GM12873 (cell line): ENCODE data around the gene GRB10.

Source experiments
- TF ChIP-seq, protein P1 (sequence below): IDR thresholded peaks from 2 replicates; pipeline ENCODE4 v1.5.1; 2012; ENCODE audit warnings: low read depth, mild to moderate bottlenecking, moderate library complexity, low read length, control low read depth; ENCODE audit not compliant: insufficient read depth; ENCODE audit errors: missing control alignments

Gene GRB10

GRCh38 chr7:50766106-50766848 lies 16.4 kb downstream of the GRB10 start:
- TF ChIP-seq, protein P1, sequence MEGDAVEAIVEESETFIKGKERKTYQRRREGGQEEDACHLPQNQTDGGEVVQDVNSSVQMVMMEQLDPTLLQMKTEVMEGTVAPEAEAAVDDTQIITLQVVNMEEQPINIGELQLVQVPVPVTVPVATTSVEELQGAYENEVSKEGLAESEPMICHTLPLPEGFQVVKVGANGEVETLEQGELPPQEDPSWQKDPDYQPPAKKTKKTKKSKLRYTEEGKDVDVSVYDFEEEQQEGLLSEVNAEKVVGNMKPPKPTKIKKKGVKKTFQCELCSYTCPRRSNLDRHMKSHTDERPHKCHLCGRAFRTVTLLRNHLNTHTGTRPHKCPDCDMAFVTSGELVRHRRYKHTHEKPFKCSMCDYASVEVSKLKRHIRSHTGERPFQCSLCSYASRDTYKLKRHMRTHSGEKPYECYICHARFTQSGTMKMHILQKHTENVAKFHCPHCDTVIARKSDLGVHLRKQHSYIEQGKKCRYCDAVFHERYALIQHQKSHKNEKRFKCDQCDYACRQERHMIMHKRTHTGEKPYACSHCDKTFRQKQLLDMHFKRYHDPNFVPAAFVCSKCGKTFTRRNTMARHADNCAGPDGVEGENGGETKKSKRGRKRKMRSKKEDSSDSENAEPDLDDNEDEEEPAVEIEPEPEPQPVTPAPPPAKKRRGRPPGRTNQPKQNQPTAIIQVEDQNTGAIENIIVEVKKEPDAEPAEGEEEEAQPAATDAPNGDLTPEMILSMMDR: no peak

- TF ChIP-seq, protein P1: no peak
Measured at GRCh38 chr7:50762337-50762736, 20.4 kb downstream of the GRB10 start.

DNA sequence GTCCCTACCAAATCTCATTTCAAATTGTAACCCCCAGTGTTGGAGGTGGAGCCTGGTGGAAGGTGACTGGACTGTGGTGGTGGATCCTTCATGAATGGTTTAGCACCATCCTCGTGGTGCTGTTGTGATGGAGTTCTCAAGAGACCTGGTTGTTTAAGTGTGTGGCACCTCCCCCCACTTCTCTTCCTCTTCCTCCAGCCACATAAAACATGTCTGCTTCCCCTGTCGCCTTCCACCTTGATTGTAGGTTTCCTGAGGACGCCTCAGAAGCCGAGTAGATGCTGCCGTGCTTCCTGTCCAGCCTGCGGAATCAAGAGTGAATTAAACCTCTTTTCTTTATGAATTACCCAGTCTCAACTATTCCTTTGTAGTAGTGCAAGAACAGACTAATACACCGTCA lies 21.0 kb downstream of the GRB10 start:
- TF ChIP-seq, protein P1: no peak

GRCh38 chr7:50757703-50758390 lies 24.8 kb downstream of the GRB10 start:
- TF ChIP-seq, protein P1: no peak

DNA sequence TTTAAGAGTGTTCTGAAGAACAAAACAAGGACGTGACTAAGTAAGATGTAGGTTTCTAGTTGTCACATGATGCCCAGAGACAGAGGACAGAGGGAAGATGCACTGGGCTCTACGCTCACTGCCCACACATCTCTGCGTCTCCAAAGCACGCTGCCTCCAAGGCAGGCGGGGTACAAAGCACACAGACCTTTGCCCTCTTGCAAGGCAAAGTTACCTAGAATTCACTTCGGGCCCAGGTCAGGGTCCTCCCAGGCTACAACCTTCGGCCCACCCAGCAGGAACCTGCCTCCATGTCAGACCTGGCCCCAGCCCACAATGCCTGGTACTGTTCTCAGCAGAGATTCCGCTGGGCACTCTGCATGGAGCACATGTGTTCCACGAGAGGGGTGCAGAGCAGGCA lies 26.5 kb downstream of the GRB10 start:
- TF ChIP-seq, protein P1: no peak

DNA sequence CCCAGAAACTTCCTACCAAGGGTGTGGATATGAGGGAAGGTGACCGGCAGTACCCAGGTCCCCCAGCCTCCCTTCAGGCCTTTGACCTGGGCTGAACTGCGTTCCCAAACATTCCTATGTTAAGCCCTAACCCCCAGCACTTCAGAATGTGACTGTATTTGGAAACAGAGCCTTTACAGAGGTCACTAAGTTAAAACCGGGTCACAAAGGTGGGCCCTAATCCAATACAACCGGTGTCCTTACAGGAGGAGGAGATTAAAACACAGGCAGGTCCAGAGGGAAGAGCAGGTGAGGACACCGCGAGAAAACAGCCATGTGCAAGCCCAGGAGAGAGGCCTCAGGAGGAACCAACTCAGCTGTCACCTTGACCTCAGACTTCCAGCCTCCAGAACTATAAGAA lies 28.0 kb downstream of the GRB10 start:
- TF ChIP-seq, protein P1: no peak

DNA sequence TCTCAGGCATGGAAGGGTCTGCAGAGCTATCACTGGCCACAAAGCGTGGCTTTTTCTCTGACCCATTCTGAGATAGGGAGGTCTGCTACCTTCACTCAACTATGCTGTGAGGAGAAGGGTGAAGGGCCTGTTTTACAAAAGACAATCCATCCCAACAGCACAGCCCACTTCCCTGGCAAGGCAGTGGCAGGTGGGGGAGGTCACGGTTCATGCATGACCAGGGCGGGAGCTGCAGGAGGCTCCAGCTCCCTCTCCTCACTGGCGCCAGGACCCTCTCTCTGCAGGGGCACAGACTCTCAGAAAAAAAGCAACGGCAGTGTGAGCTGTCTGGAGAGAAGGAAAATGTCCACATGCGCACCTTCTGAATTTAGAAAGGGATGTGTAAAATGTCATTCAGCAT lies 28.5 kb downstream of the GRB10 start:
- TF ChIP-seq, protein P1: no peak
